ENCODE measurements around the gene ZNF14. TPM values are rescaled to one million over a fixed set of nuclear protein-coding genes. Genes with fewer than 3 reads are reported as not detected.
"Not testable (repeated sequence)": the region's sequence is repeated elsewhere in the genome, so short reads cannot be mapped to it uniquely, and the experiment has no call there.

Gene ZNF14
- total RNA-seq, 3 donors from 2014 or later, result 7.0 to 22.7 (median 14.7) TPM

- no peaks in the 10 kb centered on the region for H3K36me3 ChIP-seq
- no peaks in the 10 kb centered on the region for H3K27me3 ChIP-seq
- H3K27ac ChIP-seq, result peak overlapping the region; percentile 75 to 86
- H3K4me1 ChIP-seq, result peaks cover 3 to 6% of the 10 kb centered on the region in 2 donors
- DNase-seq (ENCODE audit: low spot score in 2 of 2), result no peak
- intact Hi-C loops (cut with DNase I; ENCODE audit: low total_unique reads), result no loop called here
- H3K4me3 ChIP-seq, result peak overlapping the region; percentile 55 to 75 (median 61)
- no peaks in the 10 kb centered on the region for H3K9me3 ChIP-seq
- TF ChIP-seq POLR2AphosphoS5 (IDR thresholded peaks at IDR 0.05) (no peak), POLR2A (IDR thresholded peaks at IDR 0.05) (no peak), CTCF (IDR thresholded peaks at IDR 0.05) (no peak)
Measured at GRCh38 chr19:19775891-19776205, 42.9 kb upstream of the ZNF14 start.

DNA sequence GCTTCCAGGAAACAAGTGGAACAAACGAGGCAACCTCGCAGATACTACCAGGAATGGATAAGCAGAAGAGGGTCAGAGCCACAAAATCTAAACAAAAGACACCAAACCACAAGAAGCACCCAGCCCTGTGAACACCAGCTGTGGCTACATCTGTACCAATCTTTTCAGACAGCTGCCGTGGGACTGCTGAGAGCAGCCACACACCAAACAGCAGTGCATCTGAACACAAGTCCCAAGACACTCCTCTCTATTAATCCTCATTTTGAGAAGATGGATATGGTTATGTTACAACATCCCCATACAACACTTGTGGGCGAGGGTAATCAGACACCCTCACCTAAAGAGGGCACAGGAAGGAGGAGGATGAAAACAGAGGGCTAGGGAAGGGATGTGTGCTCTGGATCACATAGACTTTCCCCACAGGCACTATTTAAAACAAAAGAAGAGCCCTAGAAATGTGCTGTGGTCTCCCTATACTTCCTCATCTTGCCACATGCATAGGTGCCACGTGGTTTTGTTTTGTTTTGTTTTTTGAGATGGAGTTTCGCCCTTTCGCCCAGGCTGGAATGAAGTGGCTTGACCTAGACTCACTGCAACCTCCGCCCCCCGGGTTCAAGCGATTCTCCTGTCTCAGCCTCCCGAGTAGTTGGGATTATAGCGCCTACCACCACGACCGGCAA lies 41.6 kb upstream of the ZNF14 start:
- intact Hi-C loops (cut with DNase I; ENCODE audit: low total_unique reads), result no loop called here
- no peaks in the 10 kb centered on the region for H3K36me3 ChIP-seq
- no peak for TF ChIP-seq CTCF (IDR thresholded peaks at IDR 0.05)
- no peak for TF ChIP-seq POLR2AphosphoS5 (IDR thresholded peaks at IDR 0.05)
- TF ChIP-seq POLR2A (IDR thresholded peaks at IDR 0.05), result no peak
- no peak overlapping the region for H3K27ac ChIP-seq
- H3K9me3 ChIP-seq, result no peaks in the 10 kb centered on the region
- H3K4me1 ChIP-seq, result peaks cover 3 to 6% of the 10 kb centered on the region in 2 donors
- no peak overlapping the region for H3K4me3 ChIP-seq
- no peak for DNase-seq (ENCODE audit: low spot score in 2 of 2)
- H3K27me3 ChIP-seq, result no peaks in the 10 kb centered on the region

GRCh38 chr19:19771963-19772362 lies 39.1 kb upstream of the ZNF14 start:
- H3K27ac ChIP-seq; intact Hi-C loops (cut with DNase I; ENCODE audit: low total_unique reads): not testable (repeated sequence)

GRCh38 chr19:19769971-19770370 lies 37.1 kb upstream of the ZNF14 start:
- H3K4me1 ChIP-seq; intact Hi-C loops (cut with DNase I; ENCODE audit: low total_unique reads); H3K36me3 ChIP-seq; H3K4me3 ChIP-seq; H3K27ac ChIP-seq; DNase-seq (ENCODE audit: low spot score in 2 of 2); H3K9me3 ChIP-seq; H3K27me3 ChIP-seq: not testable (repeated sequence)

More at GRCh38 chr19:19771963-19772362, 39.1 kb upstream of the ZNF14 start:
- H3K4me3 ChIP-seq; DNase-seq (ENCODE audit: low spot score in 2 of 2); H3K36me3 ChIP-seq; H3K27me3 ChIP-seq; H3K4me1 ChIP-seq; H3K9me3 ChIP-seq: not testable (repeated sequence)

DNA sequence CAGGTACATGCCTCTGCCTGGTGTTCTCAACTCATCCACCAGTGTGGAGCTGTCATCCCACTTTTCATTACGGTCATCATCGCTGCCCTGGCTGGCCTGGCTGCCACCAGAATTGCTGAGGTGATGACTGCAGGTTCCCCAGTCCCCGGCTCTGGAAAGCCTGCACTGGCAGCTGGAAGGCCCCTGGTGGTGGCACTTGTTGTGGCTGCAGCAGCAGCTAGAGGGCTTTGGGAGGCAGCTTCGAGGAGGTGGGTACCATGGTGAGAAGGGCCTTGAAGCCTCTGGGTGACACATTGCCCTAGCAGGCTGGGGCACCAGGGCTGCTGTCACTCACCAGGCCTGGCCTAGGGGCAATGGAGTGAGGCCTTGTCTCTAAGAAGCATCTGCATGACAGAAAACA lies 25.3 kb upstream of the ZNF14 start:
- no peak for DNase-seq (ENCODE audit: low spot score in 2 of 2)

More for the DNA sequence above, 25.3 kb upstream of the ZNF14 start:
- no peaks in the 10 kb centered on the region for H3K27me3 ChIP-seq
- TF ChIP-seq CTCF (IDR thresholded peaks at IDR 0.05) (no peak), POLR2AphosphoS5 (IDR thresholded peaks at IDR 0.05) (no peak), POLR2A (IDR thresholded peaks at IDR 0.05) (no peak)
- H3K9me3 ChIP-seq, result no peaks in the 10 kb centered on the region
- H3K4me3 ChIP-seq, result no peak overlapping the region
- H3K36me3 ChIP-seq, result no peaks in the 10 kb centered on the region
- intact Hi-C loops (cut with DNase I; ENCODE audit: low total_unique reads), result no loop called here
- no peak overlapping the region for H3K27ac ChIP-seq
- H3K4me1 ChIP-seq, result no peaks in the 10 kb centered on the region

Data from breast epithelium (tissue), 4 donors.